GM12874 (cell line): ENCODE results near the gene MT1M.

ENCODE experiments used
- TF ChIP-seq, protein P1 (sequence below): IDR thresholded peaks from 2 replicates; pipeline ENCODE4 v1.5.1; 2011; ENCODE audit warnings: low read depth, mild to moderate bottlenecking, control low read depth, low read length, moderate library complexity; ENCODE audit not compliant: insufficient read depth

The MT1M gene

GRCh38 chr16:56606476-56607108 lies 25.9 kb upstream of the MT1M start:
- TF ChIP-seq, protein P1, sequence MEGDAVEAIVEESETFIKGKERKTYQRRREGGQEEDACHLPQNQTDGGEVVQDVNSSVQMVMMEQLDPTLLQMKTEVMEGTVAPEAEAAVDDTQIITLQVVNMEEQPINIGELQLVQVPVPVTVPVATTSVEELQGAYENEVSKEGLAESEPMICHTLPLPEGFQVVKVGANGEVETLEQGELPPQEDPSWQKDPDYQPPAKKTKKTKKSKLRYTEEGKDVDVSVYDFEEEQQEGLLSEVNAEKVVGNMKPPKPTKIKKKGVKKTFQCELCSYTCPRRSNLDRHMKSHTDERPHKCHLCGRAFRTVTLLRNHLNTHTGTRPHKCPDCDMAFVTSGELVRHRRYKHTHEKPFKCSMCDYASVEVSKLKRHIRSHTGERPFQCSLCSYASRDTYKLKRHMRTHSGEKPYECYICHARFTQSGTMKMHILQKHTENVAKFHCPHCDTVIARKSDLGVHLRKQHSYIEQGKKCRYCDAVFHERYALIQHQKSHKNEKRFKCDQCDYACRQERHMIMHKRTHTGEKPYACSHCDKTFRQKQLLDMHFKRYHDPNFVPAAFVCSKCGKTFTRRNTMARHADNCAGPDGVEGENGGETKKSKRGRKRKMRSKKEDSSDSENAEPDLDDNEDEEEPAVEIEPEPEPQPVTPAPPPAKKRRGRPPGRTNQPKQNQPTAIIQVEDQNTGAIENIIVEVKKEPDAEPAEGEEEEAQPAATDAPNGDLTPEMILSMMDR = no peak

- TF ChIP-seq, protein P1 = no peak
These were observed 25.3 kb upstream of the MT1M start for GRCh38 chr16:56607109-56607618.

DNA sequence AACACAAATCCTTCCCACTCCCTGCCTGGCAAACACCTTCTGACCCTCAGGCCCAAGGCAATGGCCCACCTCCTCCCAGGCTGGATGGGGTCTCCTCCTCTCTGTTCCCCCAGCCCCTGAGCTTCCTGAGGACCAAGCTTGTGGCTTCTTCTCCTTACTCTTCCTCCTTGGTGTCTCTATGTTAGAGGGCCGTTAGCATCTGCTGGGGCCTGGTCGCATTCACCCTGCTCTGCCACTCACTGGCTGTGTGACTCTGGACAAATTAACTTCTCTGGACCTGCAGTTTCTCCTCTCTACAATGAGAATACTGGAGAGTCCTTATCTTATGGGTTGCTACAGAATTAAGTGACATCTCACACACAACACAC lies 24.8 kb upstream of the MT1M start:
- TF ChIP-seq, protein P1 = no peak

GRCh38 chr16:56608043-56608875 lies 24.2 kb upstream of the MT1M start, which contains the start of gene MT2A:
Gene MT2A (plus strand): TSS chr16:56608584. CDS start chr16:56608656, 72 bp downstream.
- TF ChIP-seq, protein P1 = no peak

DNA sequence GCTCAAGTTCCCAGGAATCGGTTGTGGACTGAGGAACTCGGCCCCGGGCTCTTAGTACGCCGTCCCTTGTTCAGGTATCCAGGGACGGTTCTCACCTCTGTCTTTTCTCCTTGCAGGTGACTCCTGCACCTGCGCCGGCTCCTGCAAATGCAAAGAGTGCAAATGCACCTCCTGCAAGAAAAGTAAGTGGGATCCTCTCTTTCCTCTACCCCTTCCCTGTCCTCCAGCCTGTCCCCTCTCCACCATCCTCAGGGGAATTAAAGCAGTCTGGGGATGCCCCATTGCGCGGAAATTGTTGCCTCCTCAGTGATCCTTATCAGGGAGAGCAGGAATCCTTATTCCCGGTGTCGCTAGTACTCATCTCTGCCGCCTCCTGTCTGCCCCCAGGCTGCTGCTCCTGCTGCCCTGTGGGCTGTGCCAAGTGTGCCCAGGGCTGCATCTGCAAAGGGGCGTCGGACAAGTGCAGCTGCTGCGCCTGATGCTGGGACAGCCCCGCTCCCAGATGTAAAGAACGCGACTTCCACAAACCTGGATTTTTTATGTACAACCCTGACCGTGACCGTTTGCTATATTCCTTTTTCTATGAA lies 23.5 kb upstream of the MT1M start:
- TF ChIP-seq, protein P1 = no peak

DNA sequence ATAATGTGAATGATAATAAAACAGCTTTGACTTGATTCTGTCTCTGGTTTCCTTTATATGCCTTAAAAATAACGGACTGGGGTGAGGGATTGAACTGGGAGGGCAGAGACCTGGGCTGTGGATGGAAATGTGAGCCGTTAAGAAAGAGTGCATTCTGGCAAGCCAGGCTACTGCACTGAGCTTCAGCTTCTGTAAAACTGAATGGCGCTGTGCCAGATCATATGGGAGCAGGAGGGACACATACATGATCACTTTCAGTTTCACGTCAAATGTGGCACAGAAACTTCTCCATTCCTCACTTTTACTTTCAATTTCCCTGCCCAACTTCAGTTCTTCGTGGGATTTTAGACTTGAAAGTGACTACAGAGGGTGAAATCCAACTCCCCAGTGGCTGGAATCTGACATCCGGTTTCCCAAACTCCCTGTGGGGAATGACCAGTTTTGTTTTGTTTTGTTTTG lies 23.0 kb upstream of the MT1M start:
- TF ChIP-seq, protein P1 = no peak

DNA sequence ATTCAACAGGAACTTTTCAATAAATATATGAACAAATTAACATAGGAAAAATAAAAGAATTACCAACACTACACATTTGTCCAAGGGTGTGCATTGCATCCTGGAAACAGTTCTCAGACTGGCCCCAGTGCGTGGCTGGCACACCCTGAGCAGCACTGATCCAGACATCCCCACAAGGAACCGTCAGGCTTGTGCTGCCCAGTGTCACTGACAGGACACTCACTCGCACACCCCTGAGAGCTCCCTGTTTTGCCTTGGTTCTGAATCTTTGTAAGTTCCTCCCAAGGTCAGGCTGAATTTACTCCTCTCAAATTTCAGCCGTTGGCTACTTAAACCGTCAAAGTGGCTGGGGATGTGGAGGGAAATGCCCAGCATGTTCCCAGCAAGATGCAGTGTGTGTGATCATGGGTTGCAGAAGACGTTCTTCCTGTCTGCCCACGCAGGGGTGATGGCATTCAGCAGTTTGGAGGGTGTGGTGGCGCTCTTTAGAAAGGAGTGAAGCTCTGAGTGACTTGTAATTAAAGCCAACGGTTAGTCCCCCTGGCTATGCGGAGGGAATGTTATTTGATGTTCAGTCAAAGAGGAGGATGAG lies 22.3 kb upstream of the MT1M start:
- TF ChIP-seq, protein P1 = no peak
